IMR-90 (cell line): ENCODE measurements around the gene DUSP9. TPM values are rescaled to one million over a fixed set of nuclear protein-coding genes. Genes with fewer than 3 reads are reported as not detected.
"Not testable (repeated sequence)": the region's sequence is repeated elsewhere in the genome, so short reads cannot be mapped to it uniquely, and the experiment has no call there.

Experiments
- ATAC-seq: fragments of 200-7000 bp; cut with Tn5 transposase; 2 replicates; pipeline ENCODE4 v1.9.1; 2020; ENCODE audit warnings: low read depth, mild to moderate bottlenecking, moderate library complexity
- BruUV-seq: library from RNA; stranded (reverse); fragments of 400-500 nt; replicated peaks from 2 replicates; lab custom pipeline; 2021; lab: Mats Ljungman, UMichigan
- CTCF ChIA-PET: fragments of 300-600 bp; formaldehyde crosslinking; extraction: SDS; loops from one replicate; lab custom pipeline; 2021; ENCODE audit warnings: antibody characterized with exemption; lab: Yijun Ruan, JAX
- POLR2A ChIA-PET: fragments of 300-600 bp; sonication (Branson Sonifier 250); formaldehyde crosslinking; loops from one replicate; lab custom pipeline; 2022; ENCODE audit warnings: antibody characterized with exemption; ENCODE audit not compliant: unreplicated experiment; lab: Charles Lee
- DNase-seq: peaks from one replicate; pipeline ENCODE4 v3.0.0; 2013
- H2AFZ ChIP-seq: replicated peaks from 2 replicates; pipeline ENCODE3; 2013; ENCODE audit warnings: low read length, mild to moderate bottlenecking; ENCODE audit not compliant: poor library complexity
- H2AK5ac ChIP-seq: 2 replicates; pipeline ENCODE4 v1.6.1; 2013; ENCODE audit warnings: low read depth, low read length, inconsistent platforms
- H2AK9ac ChIP-seq: replicated peaks from 2 replicates; pipeline ENCODE3; 2013; ENCODE audit warnings: mild to moderate bottlenecking, low read depth, low read length, moderate library complexity; ENCODE audit not compliant: poor library complexity
- H2BK120ac ChIP-seq: 2 replicates; pipeline ENCODE4 v1.6.1; 2013; ENCODE audit warnings: low read depth, low read length, inconsistent platforms
- H2BK15ac ChIP-seq: 3 replicates; pipeline ENCODE4 v1.6.1; 2013; ENCODE audit warnings: low read depth, low read length, inconsistent platforms
- H2BK20ac ChIP-seq: 2 replicates; pipeline ENCODE4 v1.6.1; 2013; ENCODE audit warnings: low read depth, mild to moderate bottlenecking, inconsistent platforms, low read length, moderate library complexity
- H2BK5ac ChIP-seq: 2 replicates; pipeline ENCODE4 v1.6.1; 2013; ENCODE audit warnings: mild to moderate bottlenecking, low read depth, low read length, inconsistent platforms; ENCODE audit not compliant: poor library complexity, severe bottlenecking
- H3K14ac ChIP-seq: replicated peaks from 2 replicates; pipeline ENCODE4 v1.6.1; 2013; ENCODE audit warnings: low read depth, low read length, inconsistent platforms
- H3K18ac ChIP-seq: 2 replicates; pipeline ENCODE4 v1.6.1; 2013; ENCODE audit warnings: low read depth, low read length, control low read depth
- H3K23ac ChIP-seq: 2 replicates; pipeline ENCODE4 v1.6.1; 2013; ENCODE audit warnings: low read depth, low read length, inconsistent platforms
- H3K27ac ChIP-seq: 2 replicates; pipeline ENCODE4 v1.5.1; 2013; ENCODE audit warnings: mild to moderate bottlenecking, control low read depth, low read length; ENCODE audit not compliant: insufficient read depth
- H3K27me3 ChIP-seq: 2 replicates; pipeline ENCODE4 v1.6.1; 2013; ENCODE audit warnings: low read length; ENCODE audit not compliant: control insufficient read depth, insufficient read depth
- H3K36me3 ChIP-seq: 2 replicates; pipeline ENCODE4 v1.6.1; 2013; ENCODE audit warnings: low read length, mixed read lengths; ENCODE audit not compliant: control insufficient read depth, insufficient read depth
- H3K4ac ChIP-seq: 2 replicates; pipeline ENCODE4 v1.6.1; 2013; ENCODE audit warnings: low read depth, low read length, inconsistent platforms
- H3K4me1 ChIP-seq: 2 replicates; pipeline ENCODE4 v1.6.1; 2013; ENCODE audit warnings: low read length, mixed read lengths; ENCODE audit not compliant: control insufficient read depth, insufficient read depth
- H3K4me2 ChIP-seq: 2 replicates; pipeline ENCODE4 v1.6.1; 2013; ENCODE audit warnings: low read depth, mild to moderate bottlenecking, control low read depth, low read length, moderate library complexity
- H3K4me3 ChIP-seq: 2 replicates; pipeline ENCODE4 v1.5.1; 2013; ENCODE audit warnings: low read depth, mild to moderate bottlenecking, control low read depth, low read length, moderate library complexity; ENCODE audit not compliant: insufficient read depth
- H3K56ac ChIP-seq: 2 replicates; pipeline ENCODE4 v1.6.1; 2013; ENCODE audit warnings: low read length, inconsistent platforms; ENCODE audit not compliant: insufficient read depth; ENCODE audit errors: extremely low read depth
- H3K79me1 ChIP-seq, 2 experiments: 2 replicates each; pipeline ENCODE4 v1.6.1; 2013; ENCODE audit warnings: low read length in 2 of 2, inconsistent platforms in 1 of 2, low read depth in 1 of 2
- H3K9ac ChIP-seq: 2 replicates; pipeline ENCODE4 v1.6.1; 2013; ENCODE audit warnings: low read depth, low read length, control low read depth
- H3K9me1 ChIP-seq: 2 replicates; pipeline ENCODE4 v1.6.1; 2013; ENCODE audit warnings: low read length, inconsistent platforms; ENCODE audit not compliant: insufficient read depth
- H3K9me3 ChIP-seq: 2 replicates; pipeline ENCODE4 v1.6.1; 2013; ENCODE audit warnings: low read length; ENCODE audit not compliant: control insufficient read depth, insufficient read depth
- H4K20me1 ChIP-seq: 2 replicates; pipeline ENCODE4 v1.6.1; 2013; ENCODE audit warnings: low read length, inconsistent platforms; ENCODE audit not compliant: insufficient read depth
- H4K5ac ChIP-seq: 2 replicates; pipeline ENCODE4 v1.6.1; 2013; ENCODE audit warnings: mild to moderate bottlenecking, low read depth, low read length, control low read depth
- H4K8ac ChIP-seq, 2 experiments: 2 replicates each; pipeline ENCODE4 v1.6.1; 2013; ENCODE audit warnings: low read depth in 2 of 2, low read length in 2 of 2, control low read depth in 1 of 2, inconsistent platforms in 1 of 2
- H4K91ac ChIP-seq: 2 replicates; pipeline ENCODE4 v1.6.1; 2013; ENCODE audit warnings: low read depth, low read length, inconsistent platforms; ENCODE audit not compliant: insufficient read depth
- FOS ChIP-seq: fragments of 150-350 bp; IDR thresholded peaks from 2 replicates; pipeline ENCODE4 v1.6.1; 2016; ENCODE audit warnings: low read depth, low read length
- MAFK ChIP-seq: IDR thresholded peaks from 2 replicates; pipeline ENCODE4 v1.6.1; 2012; ENCODE audit warnings: low read depth, low read length, improper control_type of control experiment
- POLR2A ChIP-seq: IDR thresholded peaks from 2 replicates; pipeline ENCODE4 v1.6.1; 2012; ENCODE audit warnings: mild to moderate bottlenecking, low read depth, low read length
- SMC3 ChIP-seq: fragments of 150-350 bp; IDR thresholded peaks from 2 replicates; pipeline ENCODE4 v1.6.1; 2016; ENCODE audit warnings: low read depth, mild to moderate bottlenecking, antibody characterized with exemption, low read length, moderate library complexity
- WGBS, 2 experiments: methylation state at CpG; one replicate each; pipeline versions ENCODE4 v1.1.5 to v1.1.7; 2013; ENCODE audit warnings: missing lambda C conversion rate in 2 of 2; ENCODE audit not compliant: insufficient read length in 1 of 2; ENCODE audit errors: extremely low coverage in 2 of 2; 5-methylcytosine and 5-hydroxymethylcytosine counted together
- dilution Hi-C: fragments of 300-500 bp; cut with HindIII; formaldehyde crosslinking; loops from one replicate; pipeline ENCODE4 v1.14.3; 2018; ENCODE audit warnings: low sequenced_read_pairs; ENCODE audit not compliant: unreplicated experiment
- in situ Hi-C: fragments of 300-500 bp; cut with MboI; formaldehyde crosslinking; loops from 3 replicates; pipeline ENCODE4 v1.14.3; 2019; ENCODE audit warnings: low sequenced_read_pairs, inconsistent platforms, mixed read lengths
- intact Hi-C: fragments of 100-400 bp; cut with micrococcal nuclease; formaldehyde crosslinking; loops from 2 replicates; pipeline ENCODE4 v1.10.0; 2022
- polyA plus RNA-seq, 3 experiments: library from polyadenylated mRNA; depleted of rRNA; stranded (reverse); fragments of >200 nt; gene quantifications; 2 replicates each; pipeline ENCODE4 v1.2.3, GENCODE V29; 2012; ENCODE audit warnings: low replicate concordance in 1 of 3
- total RNA-seq: library from RNA; depleted of rRNA; stranded (reverse); fragments of >200 nt; gene quantifications from 2 replicates; pipeline ENCODE4 v1.2.3, GENCODE V29; 2012

The DUSP9 gene
- total and polyA plus RNA-seq, 2 of the 4 experiments (the other 2 are of a cell fraction) = under 0.01 to 0.09 TPM

- CTCF ChIA-PET = no interaction called here
- BruUV-seq = no TSS peak
- Histone ChIP-seq H2AK9ac (no peak overlapping the region), H3K27me3 (no peaks in the 10 kb centered on the region), H3K27ac (no peak overlapping the region), H4K20me1 (no peaks in the 10 kb centered on the region), H3K4me2 (no peak overlapping the region), H3K36me3 (peaks cover 13% of the 10 kb centered on the region), H3K9me3 (no peaks in the 10 kb centered on the region), H2BK20ac (no peak overlapping the region), H2AFZ (no peak overlapping the region), H3K79me1 (no peaks in the 10 kb centered on the region), H3K9ac (no peak overlapping the region), H3K9me1 (no peaks in the 10 kb centered on the region), H4K5ac (no peak overlapping the region), H3K14ac (no peak overlapping the region), H3K23ac (no peak overlapping the region), H3K4me1 (peaks cover 2% of the 10 kb centered on the region; the same call in 1 of the 2 replicates), H2BK5ac (no peak overlapping the region), H3K18ac (no peak overlapping the region), H3K4ac (no peak overlapping the region), H2BK15ac (no peak overlapping the region), H4K91ac (no peak overlapping the region), H2AK5ac (no peak overlapping the region), H2BK120ac (no peak overlapping the region), H3K56ac (no peak overlapping the region), H3K4me3 (no peak overlapping the region), H4K8ac (no peak overlapping the region)
- DNase-seq (no peak), ATAC-seq (no peak)
- dilution Hi-C loops (no loop called here), in situ Hi-C loops (no loop called here), intact Hi-C loops (no loop called here)
- POLR2A ChIA-PET = no interaction called here
- 71% methylated on average over 5 of the region's 16 CpGs; no CpG with 5 or more reads in 1 of the 2 experiments for whole genome bisulfite sequencing, 2 experiments
- TF ChIP-seq SMC3 = no peak
- no peak for TF ChIP-seq FOS
- TF ChIP-seq POLR2A = no peak
- TF ChIP-seq MAFK = no peak
These were observed 51.2 kb downstream of the DUSP9 start for GRCh38 chrX:153697924-153698865.

DNA sequence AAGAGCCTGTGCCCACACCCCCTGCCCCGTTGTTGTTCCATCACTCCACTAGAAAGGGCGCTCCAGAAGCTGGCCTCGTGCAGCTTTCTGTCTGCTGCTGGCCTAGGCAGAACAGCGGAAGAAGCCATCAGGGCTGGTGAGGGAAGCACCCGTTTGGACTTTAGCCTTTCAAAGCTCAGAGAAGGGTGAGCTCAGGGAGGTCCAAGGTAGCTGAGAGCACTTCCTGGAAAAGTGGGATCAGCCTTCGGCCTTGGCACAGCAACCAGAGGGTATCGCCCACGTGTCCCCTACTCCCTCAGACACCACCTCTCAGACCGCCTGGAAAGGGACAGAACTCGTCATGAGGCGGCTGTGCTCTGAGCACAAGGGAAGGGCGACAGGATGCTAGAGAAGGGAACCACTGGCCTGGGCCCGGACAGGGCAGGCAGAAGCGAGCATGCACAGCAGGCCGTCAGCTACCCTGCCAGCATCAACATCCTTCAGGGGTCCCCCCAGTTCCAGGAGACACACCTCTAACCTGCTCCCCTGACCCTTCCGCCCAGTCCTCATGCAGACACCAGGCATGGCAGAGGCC is 52.3 kb downstream of the DUSP9 start:
- H2AFZ ChIP-seq, H3K14ac ChIP-seq, in situ Hi-C loops, H3K56ac ChIP-seq, H4K20me1 ChIP-seq, H4K8ac ChIP-seq, H3K23ac ChIP-seq, H2BK20ac ChIP-seq, H2AK5ac ChIP-seq, H3K4me3 ChIP-seq, H2BK120ac ChIP-seq, H2BK15ac ChIP-seq, H2AK9ac ChIP-seq, intact Hi-C loops, H4K91ac ChIP-seq, H3K9me3 ChIP-seq, H3K18ac ChIP-seq, ATAC-seq, H3K27ac ChIP-seq, DNase-seq, POLR2A ChIA-PET, H2BK5ac ChIP-seq, H3K79me1 ChIP-seq, H3K9me1 ChIP-seq, BruUV-seq, H3K4me1 ChIP-seq, H3K27me3 ChIP-seq, H3K9ac ChIP-seq, dilution Hi-C loops, H3K4ac ChIP-seq, H3K4me2 ChIP-seq, H4K5ac ChIP-seq: not testable (repeated sequence)
- peaks cover 17% of the 10 kb centered on the region for H3K36me3 ChIP-seq
- CTCF ChIA-PET = interaction anchor here (1.4 kb wide), 1 partner anchor 9 kb away, joined by 3 read pairs; no protein-coding TSS in a partner anchor
- WGBS, 2 experiments = 89% methylated on average over 3 of the region's 16 CpGs; no CpG with 5 or more reads in 1 of the 2 experiments
